ENCODE data around the gene ABTB2.

ABTB2 gene

GRCh38 chr11:34166806-34167740 is 190.7 kb downstream of the ABTB2 start:
- no peak for DNase-seq (ENCODE audit: low read depth)

- no peak for DNase-seq (ENCODE audit: low read depth)
Observed at GRCh38 chr11:34165786-34166555, 191.8 kb downstream of the ABTB2 start.

- no peak for DNase-seq (ENCODE audit: low read depth)
Observed at GRCh38 chr11:34165121-34165520, 192.7 kb downstream of the ABTB2 start.

GRCh38 chr11:34162856-34163255 is 195.0 kb downstream of the ABTB2 start:
- DNase-seq (ENCODE audit: low read depth) = no peak

GRCh38 chr11:34162493-34162820 is 195.4 kb downstream of the ABTB2 start:
- no peak for DNase-seq (ENCODE audit: low read depth)

GRCh38 chr11:34161812-34162492 is 195.9 kb downstream of the ABTB2 start:
- DNase-seq (ENCODE audit: low read depth) = peak; percentile 19

GRCh38 chr11:34161361-34161760 is 196.4 kb downstream of the ABTB2 start:
- DNase-seq (ENCODE audit: low read depth) = no peak

- DNase-seq (ENCODE audit: low read depth) = no peak
Observed at GRCh38 chr11:34160791-34161190, 197.0 kb downstream of the ABTB2 start.

- DNase-seq (ENCODE audit: low read depth) = no peak
Observed at GRCh38 chr11:34160049-34160721, 197.6 kb downstream of the ABTB2 start.

- DNase-seq (ENCODE audit: low read depth) = no peak
Observed at GRCh38 chr11:34158661-34159060, 199.1 kb downstream of the ABTB2 start.

- DNase-seq (ENCODE audit: low read depth) = no peak
Observed at GRCh38 chr11:34157163-34157562, 200.6 kb downstream of the ABTB2 start.

GRCh38 chr11:34155757-34156062 is 202.1 kb downstream of the ABTB2 start:
- no peak for DNase-seq (ENCODE audit: low read depth)

- no peak for DNase-seq (ENCODE audit: low read depth)
Observed at GRCh38 chr11:34155057-34155756, 202.6 kb downstream of the ABTB2 start.

- no peak for DNase-seq (ENCODE audit: low read depth)
Observed at GRCh38 chr11:34154059-34154875, 203.5 kb downstream of the ABTB2 start.

- no peak for DNase-seq (ENCODE audit: low read depth)
Observed at GRCh38 chr11:34151916-34152845, 205.6 kb downstream of the ABTB2 start.

- DNase-seq (ENCODE audit: low read depth) = no peak
Observed at GRCh38 chr11:34151166-34151565, 206.6 kb downstream of the ABTB2 start.

- no peak for DNase-seq (ENCODE audit: low read depth)
Observed at GRCh38 chr11:34150494-34151151, 207.2 kb downstream of the ABTB2 start.

- DNase-seq (ENCODE audit: low read depth) = no peak
Observed at GRCh38 chr11:34149786-34150185, 208.0 kb downstream of the ABTB2 start.

- no peak for DNase-seq (ENCODE audit: low read depth)
Observed at GRCh38 chr11:34149274-34149673, 208.5 kb downstream of the ABTB2 start.
